ENCODE measurements around the gene UBE2F. TPM values are rescaled to one million over a fixed set of nuclear protein-coding genes. Genes with fewer than 3 reads are reported as not detected.

The UBE2F gene
- total and polyA plus RNA-seq, 2 of the 4 experiments (the other 2 are of a cell fraction): 44.6 to 59.8 TPM

DNA sequence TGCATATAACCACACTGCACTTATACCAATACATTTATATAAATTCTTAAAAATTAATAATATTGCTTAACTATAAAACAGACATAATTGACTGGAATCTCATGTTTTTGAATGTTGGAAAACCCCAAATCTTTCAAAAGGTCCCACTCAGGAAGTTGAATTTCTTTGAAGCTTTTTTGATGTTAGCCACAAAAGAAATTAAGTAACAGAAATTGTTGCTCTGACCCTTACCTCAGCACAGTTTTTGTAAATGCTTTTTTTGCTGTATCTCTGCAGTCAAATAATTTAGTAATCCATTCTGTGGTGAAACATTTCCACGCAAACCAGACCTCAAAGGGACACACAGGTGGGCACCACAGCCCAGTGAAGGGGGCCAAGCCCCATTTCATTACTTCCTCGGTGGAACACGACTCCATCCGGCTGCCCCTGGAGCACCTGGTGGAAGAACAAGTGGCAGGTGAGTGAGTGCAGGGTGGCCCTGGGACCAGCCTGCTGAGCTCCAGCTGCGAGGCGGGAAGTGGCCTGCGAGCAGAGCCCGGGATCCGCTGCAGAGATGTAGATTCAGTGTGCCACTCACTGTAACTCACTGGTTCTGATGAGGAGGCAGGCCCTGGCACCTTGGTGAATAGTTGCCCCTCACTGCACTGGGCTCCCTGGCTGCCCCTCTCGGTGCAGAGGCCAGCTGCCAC is 102.4 kb downstream of the UBE2F start:
- DNase-seq: no peak
- H3K9me3 ChIP-seq (ENCODE audit: control insufficient read depth, insufficient read depth, low read length): peaks cover 2% of the 10 kb centered on the region; the same call in 1 of the 2 replicates
- in situ Hi-C loops (cut with MboI; ENCODE audit: low sequenced_read_pairs) (no loop called here), intact Hi-C loops (cut with micrococcal nuclease) (no loop called here), dilution Hi-C loops (cut with HindIII; ENCODE audit: low sequenced_read_pairs, unreplicated experiment) (no loop called here)
- no peak overlapping the region for H4K91ac ChIP-seq (ENCODE audit: insufficient read depth, low read depth, low read length)
- 100% methylated on average over 1 of the region's 10 CpGs; no CpG with 5 or more reads in 1 of the 2 experiments for WGBS, 2 experiments (ENCODE audit: extremely low coverage in 2 of 2, insufficient read length in 1 of 2)
- H3K4me3 ChIP-seq (ENCODE audit: insufficient read depth, low read depth, low read length): no peak overlapping the region
- H3K27me3 ChIP-seq (ENCODE audit: control insufficient read depth, insufficient read depth, low read length): no peaks in the 10 kb centered on the region
- H2AK5ac ChIP-seq (ENCODE audit: low read depth, low read length): no peak overlapping the region
- no peak for TF ChIP-seq POLR2A (IDR thresholded peaks at IDR 0.05; ENCODE audit: low read depth, low read length)
- no peak for TF ChIP-seq MAFK (IDR thresholded peaks at IDR 0.05; ENCODE audit: low read depth, low read length)
- TF ChIP-seq CEBPB (IDR thresholded peaks at IDR 0.05; ENCODE audit: low read depth, low read length): no peak
- TF ChIP-seq USF2 (IDR thresholded peaks at IDR 0.05; ENCODE audit: low read depth, low read length): no peak
- TF ChIP-seq, protein P1, sequence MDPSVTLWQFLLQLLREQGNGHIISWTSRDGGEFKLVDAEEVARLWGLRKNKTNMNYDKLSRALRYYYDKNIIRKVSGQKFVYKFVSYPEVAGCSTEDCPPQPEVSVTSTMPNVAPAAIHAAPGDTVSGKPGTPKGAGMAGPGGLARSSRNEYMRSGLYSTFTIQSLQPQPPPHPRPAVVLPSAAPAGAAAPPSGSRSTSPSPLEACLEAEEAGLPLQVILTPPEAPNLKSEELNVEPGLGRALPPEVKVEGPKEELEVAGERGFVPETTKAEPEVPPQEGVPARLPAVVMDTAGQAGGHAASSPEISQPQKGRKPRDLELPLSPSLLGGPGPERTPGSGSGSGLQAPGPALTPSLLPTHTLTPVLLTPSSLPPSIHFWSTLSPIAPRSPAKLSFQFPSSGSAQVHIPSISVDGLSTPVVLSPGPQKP (IDR thresholded peaks at IDR 0.05; ENCODE audit: borderline replicate concordance, low read depth, low read length): no peak
- no peak for TF ChIP-seq RFX5 (IDR thresholded peaks at IDR 0.05; ENCODE audit: low read depth, low read length)
- TF ChIP-seq, protein P2, sequence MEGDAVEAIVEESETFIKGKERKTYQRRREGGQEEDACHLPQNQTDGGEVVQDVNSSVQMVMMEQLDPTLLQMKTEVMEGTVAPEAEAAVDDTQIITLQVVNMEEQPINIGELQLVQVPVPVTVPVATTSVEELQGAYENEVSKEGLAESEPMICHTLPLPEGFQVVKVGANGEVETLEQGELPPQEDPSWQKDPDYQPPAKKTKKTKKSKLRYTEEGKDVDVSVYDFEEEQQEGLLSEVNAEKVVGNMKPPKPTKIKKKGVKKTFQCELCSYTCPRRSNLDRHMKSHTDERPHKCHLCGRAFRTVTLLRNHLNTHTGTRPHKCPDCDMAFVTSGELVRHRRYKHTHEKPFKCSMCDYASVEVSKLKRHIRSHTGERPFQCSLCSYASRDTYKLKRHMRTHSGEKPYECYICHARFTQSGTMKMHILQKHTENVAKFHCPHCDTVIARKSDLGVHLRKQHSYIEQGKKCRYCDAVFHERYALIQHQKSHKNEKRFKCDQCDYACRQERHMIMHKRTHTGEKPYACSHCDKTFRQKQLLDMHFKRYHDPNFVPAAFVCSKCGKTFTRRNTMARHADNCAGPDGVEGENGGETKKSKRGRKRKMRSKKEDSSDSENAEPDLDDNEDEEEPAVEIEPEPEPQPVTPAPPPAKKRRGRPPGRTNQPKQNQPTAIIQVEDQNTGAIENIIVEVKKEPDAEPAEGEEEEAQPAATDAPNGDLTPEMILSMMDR (conservative IDR thresholded peaks at IDR 0.05; ENCODE audit: low read depth, low read length): no peak
- no peak for TF ChIP-seq SMC3 (IDR thresholded peaks at IDR 0.05; ENCODE audit: low read depth, low read length)
- TF ChIP-seq CHD1 (IDR thresholded peaks at IDR 0.05; ENCODE audit: low read depth, low read length): no peak
- no peak for TF ChIP-seq MAZ (IDR thresholded peaks at IDR 0.05; ENCODE audit: borderline replicate concordance, low read depth, low read length)
- no peak for TF ChIP-seq RCOR1 (IDR thresholded peaks at IDR 0.05; ENCODE audit: insufficient replicate concordance, low read length)
- TF ChIP-seq NFE2L2 (IDR thresholded peaks at IDR 0.05; ENCODE audit: low read depth, low read length): no peak
- no peak for TF ChIP-seq RAD21 (IDR thresholded peaks at IDR 0.05; ENCODE audit: low read length)
- H4K5ac ChIP-seq (ENCODE audit: low read depth, low read length): no peak overlapping the region
- H3K27ac ChIP-seq (ENCODE audit: insufficient read depth, low read length): no peak overlapping the region
- no peak overlapping the region for H2BK120ac ChIP-seq (ENCODE audit: low read depth, low read length)
- no TSS peak for BruUV-seq (replicated peaks)
- H2AFZ ChIP-seq (replicated peaks; ENCODE audit: low read length, poor library complexity): no peak overlapping the region
- no peak for ATAC-seq (ENCODE audit: low read depth)
- H4K20me1 ChIP-seq (ENCODE audit: insufficient read depth, low read length): no peaks in the 10 kb centered on the region
- ChIA-PET CTCF (interaction anchor here (0.6 kb wide), 1 partner anchor 217 kb away, joined by 3 read pairs; no protein-coding TSS in a partner anchor), POLR2A (ENCODE audit: unreplicated experiment) (no interaction called here)
- H3K14ac ChIP-seq (replicated peaks; ENCODE audit: low read depth, low read length): no peak overlapping the region
- peaks cover 0 to under 1% of the 10 kb centered on the region in 2 experiments; a peak in 1 of 4 replicates for H3K79me1 ChIP-seq (ENCODE audit: low read depth in 1 of 2, low read length in 2 of 2)
- no peaks in the 10 kb centered on the region for H3K4me1 ChIP-seq (ENCODE audit: control insufficient read depth, insufficient read depth, low read length)
- no peak overlapping the region for H3K9ac ChIP-seq (ENCODE audit: low read depth, low read length)
- no peak overlapping the region for H3K23ac ChIP-seq (ENCODE audit: low read depth, low read length)
- H2BK5ac ChIP-seq (ENCODE audit: low read depth, low read length, poor library complexity, severe bottlenecking): no peak overlapping the region
- H3K18ac ChIP-seq (ENCODE audit: low read depth, low read length): no peak overlapping the region
- no peak overlapping the region for H4K8ac ChIP-seq (ENCODE audit: low read depth in 2 of 2, low read length in 2 of 2)
- no peak overlapping the region for H3K56ac ChIP-seq (ENCODE audit: extremely low read depth, insufficient read depth, low read length)
- H3K4me2 ChIP-seq (ENCODE audit: low read depth, low read length): no peak overlapping the region
- H2BK15ac ChIP-seq (ENCODE audit: low read depth, low read length): no peak overlapping the region
- no peak overlapping the region for H2BK20ac ChIP-seq (ENCODE audit: low read depth, low read length)
- no peaks in the 10 kb centered on the region; the same call in 1 of the 2 replicates for H3K9me1 ChIP-seq (ENCODE audit: insufficient read depth, low read length)
- H3K4ac ChIP-seq (ENCODE audit: low read depth, low read length): no peak overlapping the region
- H3K36me3 ChIP-seq (ENCODE audit: control insufficient read depth, insufficient read depth, low read length): peaks cover 22% of the 10 kb centered on the region
- no peak overlapping the region for H2AK9ac ChIP-seq (replicated peaks; ENCODE audit: low read depth, low read length, poor library complexity)
